GM21529 (cell line): Measurements from ENCODE around the gene MYADML2.
"Not testable (repeated sequence)": the region's sequence is repeated elsewhere in the genome, so short reads cannot be mapped to it uniquely, and the experiment has no call there.

Source experiments
- ATAC-seq: cut with Tn5 transposase; IDR thresholded peaks from one replicate; pipeline ENCODE4 v1.9.1; 2021; ENCODE audit not compliant: unreplicated experiment

MYADML2 gene

DNA sequence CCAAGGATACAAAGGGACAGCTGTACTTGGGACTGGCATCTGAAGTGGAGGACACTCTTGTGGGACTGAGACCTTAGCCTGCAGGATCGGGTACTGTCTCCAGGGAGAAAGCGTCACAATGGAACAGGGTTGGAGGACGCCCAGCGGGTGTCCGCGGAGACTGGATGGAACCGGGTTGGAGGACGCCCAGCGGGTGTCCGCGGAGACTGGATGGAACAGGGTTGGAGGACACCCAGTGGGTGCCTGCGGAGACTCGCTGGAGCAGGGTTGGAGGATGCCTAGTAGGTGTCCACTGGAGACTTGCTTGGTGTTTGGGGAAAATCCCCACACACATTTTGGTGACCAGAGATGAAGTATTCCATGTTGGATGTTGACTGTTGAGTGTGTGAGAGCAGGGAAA lies at the start of gene MYADML2:
Gene MYADML2 (minus strand): TSS at position 45 of the 400 bp plus-strand sequence. CDS start 5,492 bp downstream, outside the sequence.
- no peak for ATAC-seq

- ATAC-seq: no peak
Observed at GRCh38 chr17:81996232-81996756, 49.3 kb upstream of the MYADML2 start.

DNA sequence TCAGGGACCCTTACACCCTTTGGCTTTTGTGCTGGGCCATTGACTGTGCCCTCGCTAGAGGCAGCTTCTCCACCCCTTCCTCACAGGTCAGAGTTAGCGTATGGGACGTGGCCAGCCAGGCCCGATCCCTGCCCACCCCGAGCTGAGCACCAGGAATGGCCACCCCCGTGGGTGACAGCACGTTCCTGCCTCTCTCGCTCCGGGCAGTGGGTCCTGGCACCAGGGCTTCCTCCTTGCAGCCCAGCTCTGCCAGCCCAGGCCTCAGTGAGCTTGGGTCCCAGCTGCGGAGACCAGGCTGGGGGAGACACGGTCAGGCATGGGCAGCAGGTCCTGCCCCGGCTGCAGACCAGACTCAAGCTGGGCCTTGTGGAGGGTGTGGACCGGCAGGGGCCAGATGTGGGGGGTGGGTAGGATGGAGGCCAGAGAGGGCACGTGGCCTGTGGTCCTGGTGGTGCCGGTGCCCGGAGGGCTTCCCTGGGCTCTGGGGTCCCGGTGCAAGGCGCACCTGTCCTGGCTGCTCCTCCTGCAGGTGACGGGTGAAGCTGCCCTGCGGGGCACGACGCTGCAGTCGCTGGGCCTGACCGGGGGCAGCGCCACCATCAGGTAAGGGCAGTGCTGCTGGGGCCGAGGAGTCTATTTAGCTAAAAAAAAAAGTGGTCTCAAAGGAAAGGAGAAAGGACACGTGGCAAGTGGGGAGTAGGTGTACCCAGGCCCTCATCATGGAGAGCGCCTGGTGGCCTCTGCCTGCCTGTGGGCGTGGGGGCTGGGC lies 48.6 kb upstream of the MYADML2 start:
- no peak for ATAC-seq

- no peak for ATAC-seq
Observed at GRCh38 chr17:81994593-81995462, 47.8 kb upstream of the MYADML2 start.

GRCh38 chr17:81993729-81994592 lies 46.9 kb upstream of the MYADML2 start:
- ATAC-seq: no peak

DNA sequence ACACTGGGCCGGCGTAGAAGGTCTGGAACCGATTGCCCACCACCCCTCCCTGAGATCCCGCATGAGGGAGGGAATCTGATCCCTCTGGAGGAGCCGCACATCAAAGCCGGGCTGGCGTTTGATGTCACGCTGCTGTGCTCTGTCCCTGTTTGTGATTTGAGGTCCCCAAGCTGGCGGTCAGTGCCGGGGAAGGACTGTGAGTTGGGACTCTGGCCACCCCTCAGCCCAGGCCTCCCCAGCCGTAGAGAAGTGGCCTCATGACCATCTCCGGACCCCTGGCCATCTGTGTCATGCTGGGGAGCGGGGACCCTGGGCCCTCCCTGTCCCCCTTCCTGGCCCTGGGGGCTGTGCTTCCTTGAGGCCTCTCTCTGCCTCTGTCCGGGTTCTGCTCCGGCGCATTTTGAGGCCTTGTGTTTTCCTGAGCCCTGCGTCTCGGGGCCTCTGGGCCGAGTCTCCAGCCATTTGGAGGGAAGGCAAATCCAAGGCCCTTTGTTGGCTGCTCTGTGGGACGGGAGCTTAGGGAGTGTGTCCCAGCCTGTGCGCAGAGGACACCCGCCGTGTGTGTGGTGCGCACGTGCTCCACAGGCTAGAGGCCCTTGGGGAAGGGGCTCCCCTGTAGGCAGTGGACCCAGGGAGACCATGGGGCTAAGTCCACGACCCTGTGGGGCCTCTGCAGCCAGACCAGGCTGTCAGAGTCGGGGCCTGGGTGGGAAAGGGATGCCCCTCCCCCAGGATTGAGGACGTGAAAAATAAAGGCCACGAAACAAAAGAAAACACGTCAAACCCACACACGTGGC lies 45.5 kb upstream of the MYADML2 start:
- ATAC-seq: no peak

DNA sequence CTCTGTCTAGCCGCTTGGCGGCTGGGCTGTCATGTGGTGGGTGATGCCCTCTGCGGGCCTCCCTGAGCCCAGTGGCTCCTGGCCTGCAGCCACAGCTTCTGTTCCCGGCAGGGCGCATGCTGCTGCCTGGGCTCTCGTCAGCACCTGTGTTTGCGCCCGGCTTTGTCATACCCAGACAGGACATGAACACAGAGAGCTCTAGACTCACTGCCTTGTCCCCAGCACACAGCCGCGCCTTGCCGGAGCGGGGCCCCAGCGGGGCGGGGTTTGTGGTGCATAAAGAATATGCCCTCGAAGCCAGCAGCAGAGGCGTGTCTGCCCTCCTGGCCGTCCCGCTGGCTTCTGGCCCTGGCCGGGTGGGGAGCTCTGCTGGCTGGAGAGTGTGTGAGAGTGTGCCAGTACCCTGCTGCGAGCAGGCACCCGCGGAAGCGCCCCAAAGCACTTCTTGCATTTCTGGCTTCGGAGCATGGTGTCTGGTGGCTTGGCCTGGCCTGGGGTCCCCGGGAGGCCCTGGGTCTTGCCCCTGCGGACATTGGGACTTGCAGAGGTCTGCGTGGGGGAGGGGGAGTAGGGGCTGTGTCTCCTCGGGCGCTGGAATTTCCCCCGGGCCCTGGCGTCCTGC lies 44.8 kb upstream of the MYADML2 start:
- ATAC-seq: no peak

DNA sequence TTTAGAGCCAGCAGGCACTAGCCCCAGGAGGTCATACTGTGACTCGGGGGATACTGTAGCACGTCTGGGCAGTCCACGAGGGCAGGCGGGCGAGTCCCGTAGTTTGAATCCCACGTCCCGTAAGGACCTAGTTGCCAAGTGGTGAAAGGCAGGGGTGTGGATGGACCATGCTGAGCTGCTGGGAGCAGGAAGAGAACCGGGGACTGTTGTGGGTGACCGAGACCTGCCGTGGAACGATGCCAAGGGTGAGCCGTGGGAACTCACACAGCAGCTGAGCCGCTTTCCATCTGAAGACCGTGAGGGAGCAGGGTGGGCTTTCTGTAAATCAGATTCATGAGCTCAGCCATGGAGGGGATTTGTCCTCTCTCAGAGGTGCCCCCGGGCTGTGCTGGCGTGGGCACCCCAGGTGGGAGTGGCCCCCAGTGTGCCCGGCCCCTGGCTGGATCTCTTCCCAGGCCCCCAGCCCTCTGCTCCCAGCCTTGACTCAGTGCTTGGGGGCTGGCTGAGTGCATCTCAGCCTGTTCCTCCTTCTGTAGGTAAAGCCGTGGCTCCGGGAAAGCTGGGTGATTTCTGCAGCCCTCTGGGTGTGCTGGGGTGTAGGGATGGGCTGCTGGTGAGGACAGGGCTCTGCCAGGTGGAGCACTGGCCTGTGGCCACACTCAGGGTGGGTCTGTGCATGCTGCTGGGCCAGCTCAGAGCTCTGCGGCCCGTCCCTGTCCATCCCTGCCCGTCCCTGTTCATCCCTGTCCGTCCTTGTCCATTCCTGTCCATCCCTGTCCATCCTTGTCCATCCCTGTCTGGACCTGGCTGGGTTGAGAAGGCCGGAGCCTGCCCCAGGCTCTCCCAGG lies 44.0 kb upstream of the MYADML2 start:
- ATAC-seq: no peak

- ATAC-seq: no peak
Observed at GRCh38 chr17:81987161-81987770, 40.2 kb upstream of the MYADML2 start.

DNA sequence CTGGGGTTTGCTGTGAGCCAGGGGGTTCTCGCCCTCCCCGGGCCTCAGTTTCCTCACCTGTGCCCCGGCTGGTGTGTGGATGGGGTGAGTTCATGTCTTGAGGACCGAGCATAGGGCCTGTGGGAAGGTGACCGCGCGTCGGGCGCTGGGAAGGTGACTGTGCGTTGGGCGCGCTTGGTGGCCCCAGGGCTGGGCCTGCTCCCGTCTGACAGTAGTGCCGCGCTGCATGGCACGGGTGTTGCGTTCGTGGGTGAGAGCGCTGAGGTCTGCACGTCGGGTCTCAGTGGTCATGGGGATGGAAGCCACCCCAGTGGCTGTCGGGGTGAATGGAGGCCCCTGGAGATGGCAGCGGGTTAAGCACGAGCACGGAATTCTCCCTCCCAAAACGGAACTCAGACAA lies 39.6 kb upstream of the MYADML2 start:
- ATAC-seq: no peak

DNA sequence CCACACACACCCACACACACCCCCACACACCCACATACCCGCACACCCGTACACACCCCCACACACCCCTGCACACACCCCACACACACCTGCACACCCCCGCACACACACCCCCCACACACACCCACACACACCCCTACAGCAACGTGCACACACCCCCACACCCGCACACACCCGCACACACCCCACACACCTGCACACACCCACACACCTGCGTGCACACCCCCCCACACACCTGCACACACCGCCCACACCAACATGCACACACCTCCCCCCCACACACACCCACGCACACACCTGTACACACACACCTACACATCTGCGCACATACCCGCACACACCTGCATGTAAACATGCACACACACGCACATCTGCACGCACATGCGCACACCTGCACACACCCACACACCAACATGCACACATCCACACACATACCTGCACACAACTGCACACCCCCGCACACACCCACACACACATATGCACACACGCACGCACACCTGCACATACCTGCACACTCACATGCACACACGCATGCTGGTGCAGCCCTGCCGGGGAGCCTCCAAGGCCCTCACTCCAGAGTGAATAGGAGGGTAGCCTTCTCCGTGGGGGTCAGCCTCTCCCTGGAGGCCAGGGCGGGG lies 37.9 kb upstream of the MYADML2 start:
- no peak for ATAC-seq

DNA sequence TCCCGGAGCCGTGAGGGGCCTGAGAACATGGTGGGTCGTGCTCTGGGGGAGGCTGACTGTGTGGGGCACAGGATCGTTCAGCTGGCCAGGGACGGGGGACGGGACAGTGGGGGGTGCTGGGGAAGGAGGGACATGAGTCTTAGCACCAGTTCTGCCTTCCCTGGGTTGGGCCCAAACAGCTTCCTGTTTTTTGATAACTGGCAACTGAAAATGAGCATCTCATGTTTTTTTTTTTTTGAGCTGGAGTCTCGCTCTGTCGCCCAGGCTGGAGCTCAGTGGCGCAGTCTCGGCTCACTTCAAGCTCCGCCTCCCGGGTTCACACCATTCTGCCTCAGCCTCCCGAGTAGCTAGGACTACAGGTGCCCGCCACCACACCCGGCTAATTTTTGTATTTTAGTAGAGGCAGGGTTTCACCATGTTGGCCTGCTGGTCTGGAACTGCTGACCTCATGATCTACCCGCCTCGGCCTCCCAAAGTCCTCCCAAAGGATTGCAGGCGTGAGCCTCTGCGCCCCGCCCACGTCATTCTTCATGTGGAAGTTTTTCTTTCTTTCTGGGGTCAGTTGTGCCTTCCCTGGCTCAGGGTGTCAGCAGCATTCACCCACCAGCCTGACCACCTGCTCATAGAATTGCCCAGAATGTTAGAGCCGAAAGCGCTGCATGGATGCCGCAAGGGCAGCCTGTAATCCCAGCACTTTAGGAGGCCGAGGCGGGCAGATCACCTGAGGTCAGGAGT lies 36.8 kb upstream of the MYADML2 start:
- ATAC-seq: no peak

DNA sequence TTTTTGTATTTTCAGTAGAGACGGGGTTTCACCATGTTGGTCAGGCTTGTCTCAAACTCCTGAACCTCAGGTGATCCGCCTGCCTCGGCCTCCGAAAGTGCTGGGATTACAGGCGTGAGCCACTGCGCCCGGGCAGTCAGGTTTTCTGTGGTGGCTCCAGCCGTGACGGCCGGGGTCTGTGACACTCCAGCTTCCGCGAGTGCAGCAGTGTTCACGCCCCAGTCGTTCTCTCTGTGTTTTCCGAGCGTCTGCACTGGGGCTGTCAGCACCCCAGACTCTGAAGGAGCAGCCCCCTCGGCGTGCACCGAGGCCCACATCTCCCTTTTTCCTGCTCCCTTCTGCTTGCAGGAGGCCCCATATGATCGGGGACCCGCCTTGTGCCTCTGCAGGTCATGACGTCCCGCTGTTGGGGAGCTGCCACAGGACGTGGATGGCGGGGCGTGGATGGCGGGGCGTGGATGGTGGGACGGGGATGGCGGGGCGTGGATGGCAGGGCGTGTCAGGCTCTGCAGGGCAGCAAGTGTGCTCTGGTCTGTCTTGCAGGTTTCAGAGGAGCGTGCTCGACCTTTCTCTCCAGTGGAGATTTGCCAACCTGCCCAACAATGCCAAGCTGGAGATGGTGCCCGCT lies 36.1 kb upstream of the MYADML2 start:
- ATAC-seq: no peak

DNA sequence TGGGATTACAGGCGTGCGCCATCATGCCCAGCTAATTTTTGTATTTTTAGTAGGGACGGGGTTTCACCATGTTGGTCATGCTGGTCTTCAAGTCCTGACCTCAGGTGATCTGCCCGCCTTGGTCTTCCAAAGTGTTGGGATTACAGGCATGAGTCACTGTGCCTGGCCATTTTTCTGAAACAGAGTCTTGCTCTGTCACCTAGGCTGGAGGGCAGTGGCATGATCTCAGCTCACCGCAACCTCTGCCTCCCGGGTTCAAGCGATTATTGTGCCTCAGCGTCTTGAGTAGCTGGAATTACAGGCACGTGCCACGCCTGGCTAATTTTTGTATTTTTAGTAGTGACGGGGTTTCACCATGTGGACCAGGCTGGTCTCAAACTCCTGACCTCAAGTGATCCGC lies 34.5 kb upstream of the MYADML2 start:
- ATAC-seq: not testable (repeated sequence)

GRCh38 chr17:81980707-81981343 lies 33.8 kb upstream of the MYADML2 start:
- ATAC-seq: no peak

DNA sequence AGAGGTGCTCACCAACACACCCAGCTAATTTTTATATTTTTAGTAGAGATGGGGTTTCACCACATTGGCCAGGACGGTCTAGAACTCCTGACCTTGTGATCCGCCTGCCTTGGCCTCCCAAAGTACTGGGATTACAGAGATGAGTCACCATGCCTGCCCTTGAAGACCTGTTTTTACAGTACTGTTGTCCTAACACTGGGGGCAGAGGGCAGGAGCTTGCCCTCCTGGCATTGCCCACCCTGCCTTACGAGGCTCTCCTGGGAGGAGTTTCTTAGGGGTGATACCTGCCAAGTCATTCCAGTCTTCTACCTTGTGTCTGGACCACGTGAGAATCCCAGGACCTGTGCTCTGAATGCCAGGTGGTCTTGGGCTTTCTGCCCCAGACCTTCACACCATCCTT lies 33.1 kb upstream of the MYADML2 start:
- ATAC-seq: no peak
